ENCODE results near the gene SLC25A30.
"Not testable (repeated sequence)": the region's sequence is repeated elsewhere in the genome, so short reads cannot be mapped to it uniquely, and the experiment has no call there.

DNA sequence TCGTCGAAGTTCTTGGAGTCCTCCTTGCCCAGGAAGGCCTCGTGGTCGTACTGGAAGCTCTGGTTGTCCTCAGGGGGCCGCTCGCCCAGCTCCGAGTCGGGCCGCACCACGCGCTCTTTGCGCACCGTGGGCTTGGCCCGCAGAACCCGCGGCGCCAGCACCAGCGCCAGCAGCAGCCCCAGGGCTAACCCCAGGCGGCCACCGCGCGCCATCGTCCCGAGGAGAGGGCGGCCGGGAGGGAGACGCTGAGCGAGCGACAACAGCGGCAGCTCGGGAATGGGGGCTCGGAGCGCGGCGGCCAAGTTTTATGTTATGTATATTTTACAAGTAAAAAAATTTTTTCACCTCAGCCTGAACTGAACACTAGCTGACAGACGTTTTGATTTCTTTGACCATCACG is 27.0 kb downstream of the SLC25A30 start:
- not testable (repeated sequence) for TF ChIP-seq CTCF, POLR2A (IDR thresholded peaks at IDR 0.05)

Data from right lobe of liver (tissue), 4 donors.